ENCODE data around the gene RAB33A.
"Not testable (repeated sequence)": the region's sequence is repeated elsewhere in the genome, so short reads cannot be mapped to it uniquely, and the experiment has no call there.

Gene RAB33A

DNA sequence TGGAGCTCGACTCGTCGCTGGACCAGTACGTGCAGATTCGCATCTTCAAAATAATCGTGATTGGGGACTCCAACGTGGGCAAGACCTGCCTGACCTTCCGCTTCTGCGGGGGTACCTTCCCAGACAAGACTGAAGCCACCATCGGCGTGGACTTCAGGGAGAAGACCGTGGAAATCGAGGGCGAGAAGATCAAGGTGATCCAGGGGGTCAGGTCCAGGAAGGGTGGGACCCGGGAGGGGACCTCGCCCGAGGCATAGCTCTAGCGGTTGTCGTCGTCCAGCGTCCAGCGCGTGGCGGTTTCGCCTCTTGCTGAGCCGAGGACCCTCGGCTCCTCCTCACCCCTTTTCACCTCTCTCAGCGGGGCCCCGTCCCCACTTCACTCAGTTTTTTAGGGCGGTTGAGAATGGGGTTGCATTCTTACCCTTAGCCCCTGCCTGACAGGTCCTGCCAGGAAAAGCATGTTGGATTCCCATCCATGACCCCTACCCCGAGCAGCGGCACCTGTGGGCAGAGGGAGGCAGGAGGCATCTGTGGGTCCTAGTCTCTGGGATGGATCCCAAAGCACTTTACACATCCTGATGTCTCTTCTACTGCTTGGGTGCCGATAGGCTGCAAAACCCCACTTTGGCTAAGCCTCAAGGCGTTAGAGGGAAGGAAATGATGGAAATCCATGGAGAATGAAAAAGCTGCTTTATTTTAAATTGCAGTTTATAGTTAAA lies 524 bp downstream of the RAB33A start:
- no peak for DNase-seq (ENCODE audit: low read depth)

DNA sequence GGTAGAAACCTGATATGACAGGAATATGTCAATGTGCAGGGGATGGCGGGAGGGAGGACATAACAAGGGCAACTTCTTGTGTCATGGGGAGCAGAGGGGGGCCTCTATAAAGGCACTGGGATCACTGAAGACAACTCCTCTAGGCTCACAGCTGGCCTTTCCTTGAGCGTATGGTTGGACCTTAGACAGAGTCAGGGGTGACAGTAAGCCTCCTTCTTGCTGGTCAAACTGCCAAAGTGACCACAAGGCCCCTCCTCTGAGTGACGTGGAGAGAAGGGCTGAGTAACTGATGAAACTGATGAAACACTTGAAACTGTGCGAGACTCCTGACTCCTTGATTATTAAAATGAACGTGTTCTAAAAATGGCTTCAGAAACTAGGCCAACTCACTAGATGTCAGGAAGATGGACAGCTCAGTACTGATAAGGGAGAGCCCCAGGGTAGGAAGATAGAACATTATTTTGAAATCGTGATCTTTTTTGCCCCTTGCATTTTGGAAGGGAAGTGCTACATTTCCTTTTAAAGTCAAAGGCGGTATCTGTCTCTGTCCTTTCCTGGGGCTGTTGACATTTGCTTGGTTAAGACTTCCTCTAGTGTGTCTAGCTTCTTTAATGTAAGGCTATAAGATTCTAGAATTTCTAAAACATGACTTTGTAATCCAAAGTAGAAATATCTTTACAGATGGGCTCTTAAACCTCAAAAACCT lies 1.6 kb downstream of the RAB33A start:
- DNase-seq (ENCODE audit: low read depth) = no peak

DNA sequence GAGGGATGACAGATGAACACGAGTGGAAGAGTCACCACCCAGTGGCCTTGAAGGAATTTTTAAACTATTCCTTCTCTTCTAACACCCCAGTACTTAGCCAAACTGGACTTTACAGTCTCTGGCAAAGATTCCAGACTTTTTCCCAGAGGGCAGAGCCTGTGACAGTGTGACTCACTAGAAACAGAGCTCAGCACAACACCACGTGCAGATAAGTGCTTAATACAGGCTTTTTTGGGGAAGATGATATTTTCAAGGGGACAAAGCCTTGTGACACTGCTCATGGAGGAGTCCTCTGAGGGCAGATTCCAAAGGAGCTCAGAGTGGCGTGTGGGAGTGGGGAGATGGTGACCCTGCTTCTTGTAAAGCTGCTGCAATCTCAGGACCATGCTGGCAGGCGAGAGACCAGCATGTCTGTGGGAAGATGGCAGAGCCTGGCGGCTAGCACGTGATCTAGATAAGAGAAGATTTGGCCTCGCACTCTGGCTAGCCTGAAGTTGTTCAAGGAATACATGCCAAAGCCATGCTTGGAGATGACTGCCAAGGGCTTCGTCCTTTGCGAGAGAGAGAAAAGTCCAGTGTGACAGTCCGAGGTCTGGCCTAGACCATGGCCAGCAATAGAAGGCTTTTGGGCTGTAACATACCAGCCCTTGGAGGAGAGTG lies 2.4 kb downstream of the RAB33A start:
- peak; percentile 70 for DNase-seq (ENCODE audit: low read depth)

DNA sequence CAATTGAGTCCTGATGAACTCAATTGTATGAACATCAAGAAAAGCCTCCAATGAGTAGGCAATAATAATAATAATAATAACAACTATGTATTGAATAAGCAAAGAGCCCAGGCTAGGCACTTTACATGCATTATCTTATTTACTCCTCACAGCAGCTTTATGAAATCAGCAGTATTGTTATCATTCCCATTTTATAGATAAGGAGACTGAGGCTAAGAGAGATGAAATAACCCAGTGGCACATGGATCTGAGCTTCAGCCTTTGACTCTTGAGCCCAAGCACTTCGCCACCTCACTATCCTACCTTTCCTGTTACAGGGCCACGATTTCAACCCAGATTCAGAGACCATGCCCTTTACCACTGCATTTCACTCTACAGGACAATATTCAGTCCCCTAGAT lies 3.2 kb downstream of the RAB33A start:
- DNase-seq (ENCODE audit: low read depth) = no peak

DNA sequence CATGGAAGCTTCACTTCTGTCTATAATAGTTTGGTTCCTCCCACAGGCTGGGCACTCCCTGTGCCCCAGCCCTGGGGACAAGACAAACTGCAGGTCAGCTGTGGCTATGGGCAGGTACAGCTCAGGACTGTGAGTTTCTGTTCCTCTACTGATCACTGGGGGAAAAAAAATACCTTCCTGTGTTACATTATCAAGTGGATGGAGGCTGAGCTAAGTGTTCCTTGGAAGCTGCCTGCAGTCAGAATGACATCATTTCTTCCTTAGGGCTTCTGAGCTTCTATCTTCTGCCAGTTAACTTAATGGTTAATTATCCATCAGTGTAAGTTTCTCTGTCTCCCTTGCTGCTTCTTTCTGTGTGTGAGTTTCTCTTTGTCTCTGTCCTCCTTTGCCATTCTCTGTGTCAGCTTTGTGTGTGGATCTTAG lies 4.6 kb downstream of the RAB33A start:
- no peak for DNase-seq (ENCODE audit: low read depth)

DNA sequence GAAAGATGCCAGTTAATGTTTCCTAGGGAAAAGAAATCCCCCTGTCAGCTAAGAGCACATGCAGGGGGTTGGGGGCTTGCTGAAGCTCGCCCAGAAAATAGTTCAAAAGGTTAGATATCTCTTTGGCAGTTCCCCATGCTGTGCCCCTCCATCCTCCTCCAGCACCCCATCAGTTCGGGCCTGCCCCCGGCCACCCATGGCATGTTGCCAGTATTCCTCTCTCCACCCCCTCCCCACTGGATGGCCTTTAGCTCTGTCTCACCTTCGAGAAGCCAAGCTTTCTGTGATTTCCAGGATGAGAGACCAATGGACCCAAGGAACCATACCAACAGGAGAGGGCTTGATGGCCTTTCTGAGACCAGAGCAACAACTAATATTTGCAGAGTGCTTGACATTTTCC lies 5.2 kb downstream of the RAB33A start:
- DNase-seq (ENCODE audit: low read depth) = no peak

DNA sequence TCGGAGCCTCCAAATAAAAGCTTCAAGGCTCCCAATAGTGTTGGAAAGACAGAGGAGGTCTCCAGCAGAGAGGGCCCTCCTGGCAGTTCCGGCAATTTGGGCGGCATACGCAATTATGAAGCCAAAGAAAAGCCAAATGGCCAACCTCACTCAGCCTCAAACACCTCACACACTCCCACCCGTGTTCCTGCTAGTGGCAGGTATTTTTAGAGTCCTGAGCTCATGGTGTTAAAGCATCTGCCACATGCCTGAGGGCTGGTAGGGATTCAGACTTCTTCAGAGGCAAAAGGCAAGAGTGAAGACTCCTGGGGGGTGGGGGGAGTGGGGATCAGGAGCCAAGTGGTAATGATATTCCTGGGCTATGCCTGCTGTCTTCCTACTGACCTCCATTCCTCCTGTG lies 7.4 kb downstream of the RAB33A start:
- no peak for DNase-seq (ENCODE audit: low read depth)

DNA sequence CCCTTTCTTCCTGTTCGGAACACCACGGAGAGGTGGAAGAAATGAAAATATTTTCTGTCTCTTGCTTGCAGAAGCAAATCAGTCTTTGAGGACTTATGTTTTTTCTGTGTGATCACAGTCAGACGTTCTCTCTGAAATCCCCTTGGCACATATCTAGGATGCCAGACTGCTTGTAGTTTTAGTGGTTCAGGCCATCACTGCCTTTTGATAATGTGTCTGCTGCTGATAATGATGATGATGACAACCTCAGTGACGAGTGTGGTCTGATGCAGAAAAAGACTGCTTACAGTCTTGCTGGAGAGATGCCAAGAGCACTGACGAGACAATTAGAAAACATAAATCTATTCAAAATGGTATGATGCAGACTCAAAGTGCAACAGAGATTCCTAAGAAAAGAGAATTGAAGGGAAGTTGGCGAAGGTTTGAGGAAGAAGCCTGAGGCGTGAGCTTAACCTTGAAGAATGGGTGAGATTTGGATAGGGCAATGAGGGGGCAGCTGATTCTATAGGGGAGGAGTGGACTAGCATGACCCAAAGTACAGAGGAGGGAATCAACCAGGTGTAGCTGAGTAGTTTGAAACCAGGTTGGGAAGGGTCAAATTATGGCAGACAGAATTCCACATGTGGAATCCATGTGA lies 7.9 kb downstream of the RAB33A start:
- DNase-seq (ENCODE audit: low read depth) = no peak

DNA sequence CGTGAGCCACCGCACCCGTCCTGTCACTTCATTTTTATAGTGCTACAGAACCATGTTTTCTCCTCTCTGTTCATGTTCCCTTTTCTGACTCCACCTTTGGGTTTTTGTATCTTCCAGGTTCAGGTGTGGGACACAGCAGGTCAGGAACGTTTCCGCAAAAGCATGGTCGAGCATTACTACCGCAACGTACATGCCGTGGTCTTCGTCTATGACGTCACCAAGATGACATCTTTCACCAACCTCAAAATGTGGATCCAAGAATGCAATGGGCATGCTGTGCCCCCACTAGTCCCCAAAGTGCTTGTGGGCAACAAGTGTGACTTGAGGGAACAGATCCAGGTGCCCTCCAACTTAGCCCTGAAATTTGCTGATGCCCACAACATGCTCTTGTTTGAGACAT lies 12.4 kb downstream of the RAB33A start:
- DNase-seq (ENCODE audit: low read depth) = no peak

DNA sequence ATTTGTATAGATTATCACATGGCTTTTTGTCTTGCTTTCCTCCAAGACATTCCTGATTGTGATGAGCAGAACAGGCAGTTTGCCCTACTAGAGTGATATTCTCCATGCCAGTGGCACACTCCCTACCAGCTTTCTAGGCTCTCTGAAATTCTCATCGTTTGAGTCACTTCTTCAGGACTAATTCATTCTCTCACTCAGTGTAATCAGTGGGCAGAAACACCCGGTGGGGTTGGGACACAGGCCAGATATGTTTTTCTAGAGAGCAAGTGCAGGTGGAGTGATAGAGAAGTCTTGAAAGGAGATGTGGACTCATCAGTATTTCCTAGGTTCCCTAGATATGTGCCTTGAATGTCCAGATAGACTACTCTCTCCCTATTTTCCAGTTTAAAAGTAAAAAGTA lies 13.1 kb downstream of the RAB33A start:
- no peak for DNase-seq (ENCODE audit: low read depth)

DNA sequence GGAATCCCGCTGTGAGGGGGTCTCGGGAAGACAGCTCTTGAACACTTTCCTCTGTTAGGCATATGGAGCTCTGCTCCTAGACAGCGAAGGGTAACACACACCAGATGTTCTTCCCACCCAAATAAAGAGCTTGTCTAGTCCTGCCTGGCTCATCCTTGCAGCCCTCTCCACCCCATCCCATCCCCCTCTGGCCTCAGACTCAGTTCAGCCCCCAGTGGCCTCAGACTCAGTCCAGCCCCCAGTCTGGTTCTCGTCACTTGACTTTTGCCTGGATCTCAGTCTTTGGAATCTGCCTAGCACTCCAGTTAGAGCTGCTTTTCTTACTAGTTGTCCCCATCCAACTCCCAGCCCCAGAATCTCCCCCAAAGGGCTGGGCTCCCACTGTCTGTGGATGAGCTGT lies 14.9 kb downstream of the RAB33A start:
- no peak for DNase-seq (ENCODE audit: low read depth)

DNA sequence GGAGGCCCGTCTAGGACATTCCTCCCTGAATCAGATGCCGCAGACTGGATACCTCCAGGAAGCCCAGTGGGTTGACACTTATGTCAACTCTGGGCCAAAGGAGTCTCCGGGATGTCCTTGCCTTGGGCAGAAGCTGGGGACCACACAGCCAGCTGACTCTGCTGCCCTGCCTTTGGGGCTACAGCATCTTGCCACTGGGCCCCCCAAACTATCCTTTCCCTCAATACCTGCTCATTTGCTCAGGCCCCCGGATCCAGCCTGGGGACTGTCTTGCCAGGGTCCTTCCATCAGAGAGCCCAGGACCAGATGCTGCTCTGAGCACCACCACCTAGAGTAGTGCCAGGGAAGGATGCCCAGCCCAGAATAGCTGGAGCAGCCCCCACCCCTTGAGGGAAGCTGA lies 19.0 kb downstream of the RAB33A start:
- DNase-seq (ENCODE audit: low read depth) = no peak

DNA sequence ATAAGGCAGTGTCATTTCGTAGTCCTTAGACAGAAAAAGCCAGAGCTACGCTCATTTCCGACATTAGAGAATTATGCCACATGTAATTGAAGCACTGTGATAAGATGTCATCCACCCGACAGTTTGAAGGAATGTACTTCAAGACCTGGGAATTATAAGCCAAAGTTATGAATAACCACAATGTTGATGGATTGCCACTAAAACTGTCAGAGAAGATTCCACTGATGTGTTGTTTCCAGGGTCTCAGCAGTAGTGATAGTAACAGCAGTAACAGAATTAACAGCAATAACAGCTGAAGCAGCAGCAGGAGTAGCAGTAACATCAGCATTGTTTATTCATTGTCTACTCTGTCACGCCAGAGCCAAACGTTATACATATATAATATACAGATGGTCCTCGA lies 24.7 kb downstream of the RAB33A start:
- DNase-seq (ENCODE audit: low read depth) = peak; percentile 60

DNA sequence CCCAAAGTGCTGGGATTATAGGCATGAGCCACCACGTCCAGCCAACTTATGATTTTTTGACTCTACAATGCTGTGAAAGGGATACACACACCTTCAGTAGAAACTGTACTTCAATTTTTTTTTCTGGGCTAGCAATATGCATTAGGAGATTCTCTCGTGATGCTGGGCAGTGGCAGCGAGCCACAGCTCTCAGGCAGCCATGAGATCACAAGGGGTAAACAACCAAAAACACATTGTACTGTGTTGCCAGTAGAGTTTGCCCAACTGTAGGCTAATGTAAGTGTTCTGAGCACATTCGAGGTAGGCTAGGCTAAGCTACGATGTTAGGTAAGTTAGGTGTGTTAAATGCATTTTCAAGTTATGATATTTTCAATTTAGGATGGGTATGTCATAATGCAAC lies 25.7 kb downstream of the RAB33A start:
- no peak for DNase-seq (ENCODE audit: low read depth)

DNA sequence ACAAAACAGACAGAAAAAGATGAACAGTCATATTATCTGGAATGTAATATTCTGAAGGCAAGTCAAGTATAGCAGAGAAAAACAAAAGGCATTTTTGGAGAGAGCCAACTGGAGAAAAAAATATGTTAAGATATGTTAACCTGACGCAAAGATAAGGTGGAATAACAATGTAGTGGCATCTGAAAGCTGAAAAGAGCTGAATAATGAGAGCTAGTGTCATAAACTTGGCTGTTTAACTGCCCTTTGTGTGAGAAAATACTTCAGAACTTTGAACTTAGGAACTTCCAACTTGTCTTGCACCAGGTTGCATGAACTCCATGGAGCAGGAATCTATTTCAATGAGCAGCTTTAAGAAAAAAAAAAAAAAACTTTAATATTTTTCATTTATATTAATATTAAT lies 32.9 kb downstream of the RAB33A start:
- DNase-seq (ENCODE audit: low read depth) = no peak

DNA sequence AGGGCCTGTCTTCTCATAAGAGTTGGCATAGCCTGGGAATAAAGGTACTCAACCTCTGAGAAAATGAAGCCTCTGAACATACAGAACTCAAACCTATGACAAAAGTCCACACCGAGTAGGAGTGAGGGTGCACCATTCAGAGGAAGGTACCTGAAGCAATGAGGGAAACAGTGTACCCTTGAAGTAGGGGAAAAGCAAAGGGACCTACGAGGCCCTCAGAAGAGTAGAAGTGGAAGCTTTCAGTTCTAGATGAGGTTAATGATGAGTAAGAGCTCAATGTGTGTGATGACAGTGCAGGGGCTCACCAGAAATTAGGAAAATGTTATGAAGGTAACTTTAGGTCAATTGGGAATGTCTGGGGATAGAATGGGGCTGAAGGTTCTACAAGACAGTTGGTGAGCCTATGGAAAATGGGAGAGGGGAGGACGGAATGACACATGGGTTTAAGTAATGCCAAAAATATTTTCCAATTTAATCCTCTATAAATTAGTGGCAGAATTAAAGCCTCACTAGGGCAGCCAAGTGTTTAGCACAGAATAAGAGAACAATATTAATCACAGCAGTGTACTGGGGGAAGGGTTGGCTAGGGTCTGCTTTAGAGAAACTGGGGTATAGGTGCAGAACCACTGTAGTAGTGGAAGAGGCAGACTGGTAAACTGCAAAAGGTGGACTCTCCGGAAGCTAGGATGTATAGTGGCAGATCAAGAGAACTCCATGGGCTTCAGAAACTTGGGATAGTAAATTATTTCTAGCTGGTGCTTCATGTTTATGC lies 39.8 kb downstream of the RAB33A start:
- no peak for DNase-seq (ENCODE audit: low read depth)

DNA sequence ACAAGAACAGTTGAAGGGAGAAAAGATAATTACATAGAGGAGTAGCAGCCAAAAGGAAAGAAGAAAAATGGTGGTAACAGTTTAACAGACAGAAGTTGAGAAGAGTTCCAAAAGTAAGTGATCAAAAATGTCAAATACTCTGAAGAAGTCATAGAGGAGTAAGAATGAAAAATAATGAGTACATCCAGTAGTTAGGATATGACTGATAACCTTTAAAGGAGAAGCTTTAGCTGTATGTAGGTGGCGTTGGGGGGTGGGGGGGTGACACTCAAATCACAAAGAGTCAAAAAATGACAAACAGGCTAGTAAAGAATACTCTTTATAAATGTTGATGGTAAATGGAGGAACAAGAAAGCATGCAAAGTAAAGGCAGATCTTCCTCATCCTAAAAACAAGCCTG lies 40.6 kb downstream of the RAB33A start:
- no peak for DNase-seq (ENCODE audit: low read depth)

DNA sequence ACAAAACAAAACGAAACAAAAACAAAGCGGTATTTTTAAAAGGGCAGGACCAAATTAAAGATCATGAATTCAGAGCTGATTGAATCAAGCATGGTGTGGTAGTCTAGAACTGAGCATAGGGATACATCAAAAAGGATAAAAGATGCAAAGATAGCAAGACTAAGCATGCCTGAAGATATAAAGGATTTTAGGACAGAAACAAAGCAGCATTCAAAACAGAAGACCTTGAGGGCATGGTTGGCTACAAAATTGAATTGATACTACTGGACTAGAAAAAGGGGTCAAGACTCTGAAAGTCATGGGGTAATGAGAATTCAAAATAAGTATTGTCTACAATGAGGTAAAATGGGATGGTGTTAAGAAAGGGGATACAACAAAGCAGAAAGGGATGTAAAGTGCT lies 41.6 kb downstream of the RAB33A start:
- no peak for DNase-seq (ENCODE audit: low read depth)

DNA sequence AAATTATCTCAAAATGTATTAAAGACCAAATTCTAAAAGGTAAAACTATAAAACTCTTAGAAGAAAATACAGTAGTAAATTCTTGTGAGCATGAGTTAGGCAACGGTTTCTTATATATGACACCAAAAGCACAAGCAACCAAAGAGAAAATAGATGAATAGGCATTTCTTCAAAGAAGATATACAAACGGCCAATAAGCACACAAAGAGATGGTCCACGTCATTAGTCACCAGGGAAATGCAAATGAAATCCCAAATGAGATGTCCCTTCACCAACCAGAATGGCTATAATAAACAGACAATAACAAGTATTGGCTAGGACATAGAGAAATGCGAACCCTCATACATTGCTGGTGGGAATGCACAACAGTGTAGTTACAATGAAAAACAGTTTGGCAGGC lies 44.6 kb downstream of the RAB33A start:
- no peak for DNase-seq (ENCODE audit: low read depth)

DNA sequence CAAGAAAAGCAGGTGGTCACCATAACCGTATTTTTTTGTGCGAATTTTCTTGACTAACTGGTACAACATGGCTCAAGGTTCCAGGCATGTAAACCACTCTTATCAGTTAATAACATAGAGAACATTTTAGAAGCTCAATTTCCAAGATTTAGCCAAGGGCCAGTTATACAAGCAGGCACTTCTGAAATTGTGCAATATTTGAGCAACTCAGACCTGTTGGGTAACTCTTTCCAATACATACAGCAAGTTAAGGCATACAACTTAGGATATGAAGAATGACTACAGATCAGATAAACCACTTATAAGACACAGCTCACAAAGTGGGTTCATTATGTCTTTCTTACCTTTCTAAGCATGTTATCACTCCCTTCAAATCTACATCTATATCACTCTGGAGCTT lies 53.0 kb downstream of the RAB33A start:
- DNase-seq (ENCODE audit: low read depth) = no peak

DNA sequence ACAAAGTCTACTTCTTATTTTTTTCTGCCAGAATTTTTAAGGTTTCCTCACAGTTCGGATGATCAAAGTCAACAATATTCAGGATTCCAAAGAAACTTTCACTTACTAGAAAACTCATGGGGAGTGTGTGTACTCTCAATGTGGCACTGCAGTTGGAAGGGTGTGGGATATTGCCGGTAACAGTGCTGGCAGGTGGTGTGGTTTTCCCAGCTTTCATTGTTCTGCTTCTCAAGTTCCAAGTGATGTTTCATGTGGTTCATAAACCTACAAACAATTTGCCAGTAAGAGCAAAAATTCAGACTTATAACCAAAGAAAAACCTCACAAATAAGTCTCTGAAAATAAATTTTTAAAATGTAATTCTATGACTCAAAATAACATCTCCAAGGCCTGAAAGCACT lies 57.1 kb downstream of the RAB33A start:
- no peak for DNase-seq (ENCODE audit: low read depth)

DNA sequence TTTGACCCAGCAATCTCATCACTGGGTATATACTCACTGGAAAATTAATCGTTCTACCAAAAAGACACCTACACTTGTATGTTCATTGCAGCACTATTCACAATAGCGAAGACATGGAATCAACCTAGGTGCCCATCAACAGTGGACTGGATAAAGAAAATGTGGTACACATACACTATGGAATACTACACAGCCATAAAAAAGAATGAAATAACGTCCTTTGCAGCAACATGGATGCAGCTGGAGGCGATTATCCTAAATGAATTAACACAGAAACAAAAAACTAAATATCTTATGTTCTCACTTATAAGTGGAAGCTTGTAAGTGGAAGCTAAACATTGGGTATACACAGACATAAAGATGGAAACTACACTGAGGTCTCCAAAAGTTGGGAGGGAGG lies 59.4 kb downstream of the RAB33A start:
- DNase-seq (ENCODE audit: low read depth) = not testable (repeated sequence)

All from GM04503 (cell line).